H9 (cell line): ENCODE measurements around the gene SH2D1B. TPM values are rescaled to one million over a fixed set of nuclear protein-coding genes. Genes with fewer than 3 reads are reported as not detected.

Experiments
- DNase-seq: peaks from one replicate; pipeline ENCODE4 v3.0.0-alpha.2; 2017
- H2AFZ ChIP-seq: one replicate; pipeline ENCODE4 v1.6.1; 2013; ENCODE audit warnings: mild to moderate bottlenecking, low read length, control low read depth, moderate library complexity
- H2AK5ac ChIP-seq: 2 replicates; pipeline ENCODE4 v1.6.1; 2013; ENCODE audit warnings: low read length, control low read depth, mixed read lengths; ENCODE audit not compliant: insufficient read length
- H2BK120ac ChIP-seq: one replicate; pipeline ENCODE4 v1.6.1; 2013; ENCODE audit warnings: low read depth, mild to moderate bottlenecking, low read length, control low read depth, inconsistent platforms; ENCODE audit not compliant: poor library complexity, severe bottlenecking
- H2BK12ac ChIP-seq: 2 replicates; pipeline ENCODE4 v1.6.1; 2013; ENCODE audit warnings: low read length, control low read depth, mixed read lengths, low read depth; ENCODE audit not compliant: insufficient read length
- H2BK15ac ChIP-seq: 2 replicates; pipeline ENCODE4 v1.6.1; 2013; ENCODE audit warnings: low read depth, low read length, control low read depth
- H2BK20ac ChIP-seq: one replicate; pipeline ENCODE4 v1.6.1; 2013; ENCODE audit warnings: low read depth, mild to moderate bottlenecking, low read length, control low read depth, inconsistent platforms; ENCODE audit not compliant: poor library complexity, severe bottlenecking
- H2BK5ac ChIP-seq: 2 replicates; pipeline ENCODE4 v1.6.1; 2013; ENCODE audit warnings: low read length, control low read depth, mixed read lengths; ENCODE audit not compliant: insufficient read length
- H3K14ac ChIP-seq: 2 replicates; pipeline ENCODE4 v1.6.1; 2013; ENCODE audit warnings: low read length, control low read depth; ENCODE audit not compliant: insufficient read depth
- H3K18ac ChIP-seq: 2 replicates; pipeline ENCODE4 v1.6.1; 2013; ENCODE audit warnings: low read depth, mild to moderate bottlenecking, mixed read lengths, low read length, control low read depth; ENCODE audit not compliant: insufficient read length
- H3K23ac ChIP-seq: 2 replicates; pipeline ENCODE4 v1.6.1; 2013; ENCODE audit warnings: low read length, control low read depth, mixed read lengths, low read depth; ENCODE audit not compliant: insufficient read length
- H3K23me2 ChIP-seq: 2 replicates; pipeline ENCODE4 v1.6.1; 2013; ENCODE audit warnings: low read depth, mild to moderate bottlenecking, mixed read lengths, low read length, control low read depth; ENCODE audit not compliant: insufficient read length, poor library complexity, severe bottlenecking
- H3K27ac ChIP-seq: 2 replicates; pipeline ENCODE4 v1.5.1; 2013; ENCODE audit warnings: low read length, control low read depth, mixed read lengths, low read depth; ENCODE audit not compliant: insufficient read length
- H3K27me3 ChIP-seq: 2 replicates; pipeline ENCODE4 v1.6.1; 2013; ENCODE audit warnings: low read length, control low read depth, inconsistent platforms; ENCODE audit not compliant: insufficient read depth
- H3K4ac ChIP-seq: 2 replicates; pipeline ENCODE4 v1.6.1; 2013; ENCODE audit warnings: low read depth, mild to moderate bottlenecking, control low read depth, inconsistent platforms, low read length, moderate library complexity
- H3K4me1 ChIP-seq: 2 replicates; pipeline ENCODE4 v1.6.1; 2013; ENCODE audit warnings: low read length, control low read depth, inconsistent platforms; ENCODE audit not compliant: insufficient read depth
- H3K4me2 ChIP-seq: 2 replicates; pipeline ENCODE4 v1.6.1; 2013; ENCODE audit warnings: low read length, control low read depth, mixed read lengths; ENCODE audit not compliant: insufficient read length, insufficient read depth
- H3K56ac ChIP-seq: 2 replicates; pipeline ENCODE4 v1.6.1; 2013; ENCODE audit warnings: low read depth, mild to moderate bottlenecking, mixed read lengths, low read length, control low read depth; ENCODE audit not compliant: insufficient read length
- H3K79me1 ChIP-seq: 2 replicates; pipeline ENCODE4 v1.6.1; 2013; ENCODE audit warnings: low read depth, mild to moderate bottlenecking, moderate library complexity, low read length, control low read depth, inconsistent platforms; ENCODE audit not compliant: insufficient read depth, poor library complexity, severe bottlenecking
- H3K79me2 ChIP-seq: 2 replicates; pipeline ENCODE4 v1.6.1; 2013; ENCODE audit warnings: low read length, control low read depth, inconsistent platforms; ENCODE audit not compliant: insufficient read depth
- H3K9ac ChIP-seq: 2 replicates; pipeline ENCODE4 v1.6.1; 2013; ENCODE audit warnings: low read length, control low read depth, mixed read lengths; ENCODE audit not compliant: insufficient read length; ENCODE audit errors: extremely low read depth
- H3K9me3 ChIP-seq: one replicate; pipeline ENCODE4 v1.6.1; 2013; ENCODE audit warnings: low read depth, low read length, inconsistent platforms; ENCODE audit not compliant: control insufficient read depth
- H3T11ph ChIP-seq: one replicate; pipeline ENCODE4 v1.6.1; 2013; ENCODE audit warnings: mild to moderate bottlenecking, low read length, control low read depth, inconsistent platforms
- H4K20me1 ChIP-seq: one replicate; pipeline ENCODE4 v1.6.1; 2013; ENCODE audit not compliant: control insufficient read depth, insufficient read length, insufficient read depth
- H4K5ac ChIP-seq: 2 replicates; pipeline ENCODE4 v1.6.1; 2013; ENCODE audit warnings: low read depth, mild to moderate bottlenecking, mixed read lengths, low read length, control low read depth; ENCODE audit not compliant: insufficient read length
- H4K8ac ChIP-seq: replicated peaks from 2 replicates; pipeline ENCODE4 v1.6.1; 2013; ENCODE audit warnings: low read length, control low read depth, mixed read lengths, low read depth; ENCODE audit not compliant: insufficient read length
- H4K91ac ChIP-seq: 2 replicates; pipeline ENCODE4 v1.6.1; 2013; ENCODE audit warnings: low read depth, mild to moderate bottlenecking, moderate library complexity, mixed read lengths, low read length, control low read depth; ENCODE audit not compliant: insufficient read length
- H3K27ac Mint-ChIP-seq, 3 experiments: 2 replicates in 2 of 3; 3 replicates in 1 of 3; pipeline ENCODE4 v1.8.0; 2020 to 2021; ENCODE audit warnings: mixed read lengths in 3 of 3, mild to moderate bottlenecking in 1 of 3, moderate library complexity in 1 of 3
- H3K27me3 Mint-ChIP-seq: 2 replicates; pipeline ENCODE4 v1.8.0; 2021; ENCODE audit warnings: low read depth, mild to moderate bottlenecking, moderate library complexity, mixed read lengths
- H3K36me3 Mint-ChIP-seq, 3 experiments: 2 replicates in 2 of 3; 3 replicates in 1 of 3; pipeline ENCODE4 v1.8.0; 2020 to 2021; ENCODE audit warnings: low read depth in 3 of 3, mixed read lengths in 3 of 3; ENCODE audit not compliant: insufficient read depth in 1 of 3
- H3K4me1 Mint-ChIP-seq, 2 experiments: 2 replicates each; pipeline ENCODE4 v1.8.0; 2020; ENCODE audit warnings: mixed read lengths in 2 of 2
- H3K4me3 Mint-ChIP-seq, 2 experiments: 2 replicates in 1 of 2; 3 replicates in 1 of 2; pipeline ENCODE4 v1.8.0; 2020 to 2021; ENCODE audit warnings: mild to moderate bottlenecking in 2 of 2, mixed read lengths in 2 of 2, moderate library complexity in 1 of 2
- H3K9me3 Mint-ChIP-seq, 2 experiments: 2 replicates in 1 of 2; 3 replicates in 1 of 2; pipeline ENCODE4 v1.8.0; 2020; ENCODE audit warnings: mild to moderate bottlenecking in 2 of 2, mixed read lengths in 2 of 2, moderate library complexity in 1 of 2
- CTCF ChIP-seq: fragments of 200-600 bp; sonication (generic); conservative IDR thresholded peaks from 3 replicates; pipeline ENCODE4 v1.8.0; 2021; ENCODE audit warnings: antibody characterized with exemption, mild to moderate bottlenecking
- WGBS: extraction: QIAGEN DNeasy Blood & Tissue Kit; methylation state at CpG from one replicate; pipeline ENCODE4 v1.1.7; 2013; ENCODE audit warnings: missing lambda C conversion rate, low lambda C conversion rate, mixed read lengths; ENCODE audit not compliant: insufficient read length; ENCODE audit errors: extremely low coverage; 5-methylcytosine and 5-hydroxymethylcytosine counted together
- total RNA-seq: library from RNA; stranded (reverse); gene quantifications from 2 replicates; pipeline ENCODE4 v1.2.1, GENCODE V29; 2021

SH2D1B gene
- total RNA-seq, 1 experiment from 2014 or later: not detected

- Histone ChIP-seq H4K20me1 (no peaks in the 10 kb centered on the region), H2BK5ac (no peak overlapping the region), H3K4me2 (no peak overlapping the region), H2BK15ac (no peak overlapping the region), H2BK120ac (no peak overlapping the region), H3K56ac (no peak overlapping the region), H4K8ac (no peak overlapping the region), H3K27me3 (no peaks in the 10 kb centered on the region), H3K14ac (no peak overlapping the region), H3K18ac (no peak overlapping the region), H3K79me1 (no peaks in the 10 kb centered on the region), H3K27ac (no peak overlapping the region), H4K91ac (no peak overlapping the region), H3K9me3 (no peaks in the 10 kb centered on the region), H4K5ac (no peak overlapping the region), H3K23me2 (no peaks in the 10 kb centered on the region), H2AFZ (no peak overlapping the region), H3K79me2 (no peaks in the 10 kb centered on the region), H2BK20ac (no peak overlapping the region), H3T11ph (no peak overlapping the region), H2AK5ac (no peak overlapping the region), H2BK12ac (no peak overlapping the region), H3K4ac (no peak overlapping the region), H3K23ac (no peak overlapping the region), H3K9ac (no peak overlapping the region), H3K4me1 (no peaks in the 10 kb centered on the region)
- Mint-ChIP-seq H3K27me3 (no peaks in the 10 kb centered on the region; the same call in none of the 2 replicates), H3K4me3 (no peak overlapping the region), H3K27ac (no peak overlapping the region), H3K4me1 (peaks cover 33 to 42% of the 10 kb centered on the region in 2 experiments), H3K36me3 (peaks cover 8 to 21% (median 18%) of the 10 kb centered on the region in 3 experiments; a peak in 6 of 7 replicates), H3K9me3 (no peaks in the 10 kb centered on the region)
- no peak for DNase-seq
- TF ChIP-seq CTCF: no peak
- no CpG with 5 or more reads among the region's 20 CpGs for WGBS
Measured at GRCh38 chr1:162387226-162388082, 24.5 kb downstream of the SH2D1B start.
